Non-pigmented ciliary epithelial cell (primary cell): ENCODE measurements around the gene GLRA2.

Source experiments
- DNase-seq: peaks from one replicate; pipeline ENCODE4 v3.0.0-alpha.2; 2010; ENCODE audit warnings: low read depth

Gene GLRA2

DNA sequence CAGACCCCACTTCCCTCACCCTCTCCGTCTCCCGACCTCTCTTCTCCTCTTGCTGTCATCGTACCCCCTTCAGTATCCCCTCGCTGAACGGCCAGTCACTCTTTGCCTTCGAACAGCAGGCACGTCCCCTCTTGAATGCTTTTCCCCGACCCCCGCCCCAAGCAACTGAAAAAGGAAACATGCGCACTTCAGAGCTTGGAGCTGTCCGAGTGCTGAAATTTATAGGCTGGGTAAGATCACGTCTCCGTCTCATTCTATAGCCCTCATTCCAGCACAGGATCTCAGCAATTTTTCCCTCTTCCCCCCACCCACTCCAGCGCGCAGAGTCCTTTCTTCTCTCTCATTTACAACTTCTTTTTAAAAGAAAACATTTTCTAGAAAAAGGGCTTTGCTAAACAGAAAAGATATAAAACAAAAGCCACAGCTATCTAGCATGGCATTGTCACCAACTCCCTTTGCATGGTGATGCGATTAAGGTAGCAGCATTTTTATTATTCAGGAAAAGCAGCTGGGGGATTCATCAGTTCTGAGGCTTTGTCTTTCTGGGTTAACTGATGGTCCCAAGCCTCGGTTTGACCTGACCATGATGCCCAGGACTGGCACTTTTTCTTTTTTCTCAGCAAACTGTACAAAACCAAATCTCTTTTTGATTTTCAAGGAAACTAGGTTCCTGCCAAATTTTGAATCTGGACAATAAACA is at the start of gene GLRA2:
Gene GLRA2, plus strand, starts transcription at position 247 of the 700 bp plus-strand sequence. CDS start 522 bp downstream, outside the sequence.
- DNase-seq = no peak

DNA sequence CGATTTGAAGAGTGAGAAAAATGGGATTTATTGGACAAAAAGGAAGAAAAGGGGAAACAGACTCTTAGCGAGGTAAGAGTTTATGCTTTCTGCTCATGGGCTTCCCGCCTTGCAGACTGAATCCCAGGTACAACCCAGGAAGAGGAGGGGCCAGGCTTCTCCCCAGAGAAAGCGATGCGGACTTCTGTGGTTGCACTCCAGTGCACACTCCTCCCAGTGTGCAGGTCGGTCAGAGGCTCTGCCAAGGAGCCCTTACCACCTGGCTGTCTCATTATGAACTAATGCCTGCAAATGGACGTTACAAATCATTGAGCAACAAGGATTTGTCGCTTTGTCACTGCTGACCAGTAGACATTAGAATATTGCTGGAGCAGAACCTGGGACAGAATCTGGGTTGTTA is 39.9 kb upstream of the GLRA2 start:
- no peak for DNase-seq

DNA sequence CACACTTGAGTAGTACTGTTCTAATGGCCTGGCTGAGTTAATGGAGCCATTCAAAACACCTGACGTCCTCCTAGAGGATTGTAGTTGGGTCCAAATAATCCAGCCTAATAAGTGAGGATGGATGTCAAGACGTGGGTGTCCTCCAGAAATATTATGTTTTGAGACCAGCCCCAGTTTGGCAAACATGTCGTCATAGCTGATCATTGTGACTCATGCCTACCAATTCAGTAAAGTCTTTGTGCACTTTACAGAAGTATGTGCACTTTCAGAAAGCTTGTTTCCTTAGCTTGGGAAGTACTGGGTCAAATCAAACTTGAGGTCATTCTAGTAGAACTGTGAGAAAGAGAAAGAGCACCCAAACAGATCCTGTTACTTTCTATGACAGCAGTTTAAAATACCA is 37.6 kb upstream of the GLRA2 start:
- no peak for DNase-seq

DNA sequence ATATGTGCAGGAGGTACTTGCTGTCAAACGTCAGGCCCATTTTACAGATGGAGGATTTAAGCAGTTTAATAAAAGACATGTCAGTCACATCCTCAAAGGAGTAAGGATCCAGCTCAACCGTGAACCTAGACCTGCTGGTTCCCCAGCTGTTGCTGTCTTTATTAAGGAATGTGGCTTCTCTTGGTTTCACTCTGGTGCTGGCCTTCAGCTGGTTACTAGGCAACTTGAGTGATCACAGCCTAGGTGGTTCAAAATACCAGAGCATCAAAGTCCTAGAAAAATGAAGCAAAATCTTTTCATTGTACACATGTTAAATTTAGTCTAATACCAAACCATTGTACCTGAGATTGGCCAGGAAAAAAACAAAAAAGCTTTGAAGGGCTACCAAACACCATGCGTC is 32.7 kb upstream of the GLRA2 start:
- DNase-seq = no peak

DNA sequence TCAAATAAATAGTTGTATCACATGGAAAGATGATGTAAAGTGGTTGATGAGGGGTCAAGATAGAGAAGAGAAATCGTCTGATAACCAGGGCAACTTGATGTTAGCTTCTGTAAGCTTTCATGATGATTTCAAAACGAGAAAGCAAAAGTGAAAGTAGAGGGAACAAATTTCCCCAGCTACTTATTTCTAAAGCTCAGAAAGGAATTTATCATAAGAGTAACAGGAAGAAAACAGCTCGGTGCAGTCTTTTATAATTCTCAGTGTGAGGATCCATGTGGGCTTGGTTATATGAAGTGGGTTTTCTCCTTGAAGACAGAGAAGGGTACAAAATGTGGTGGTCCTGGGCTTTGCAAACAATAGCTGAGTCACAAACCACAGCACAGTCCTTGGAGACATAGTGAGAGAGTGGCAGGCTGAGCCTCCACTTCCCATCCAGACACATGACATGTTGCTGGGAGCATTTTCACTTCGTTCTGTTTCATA is 32.1 kb upstream of the GLRA2 start:
- DNase-seq = no peak

DNA sequence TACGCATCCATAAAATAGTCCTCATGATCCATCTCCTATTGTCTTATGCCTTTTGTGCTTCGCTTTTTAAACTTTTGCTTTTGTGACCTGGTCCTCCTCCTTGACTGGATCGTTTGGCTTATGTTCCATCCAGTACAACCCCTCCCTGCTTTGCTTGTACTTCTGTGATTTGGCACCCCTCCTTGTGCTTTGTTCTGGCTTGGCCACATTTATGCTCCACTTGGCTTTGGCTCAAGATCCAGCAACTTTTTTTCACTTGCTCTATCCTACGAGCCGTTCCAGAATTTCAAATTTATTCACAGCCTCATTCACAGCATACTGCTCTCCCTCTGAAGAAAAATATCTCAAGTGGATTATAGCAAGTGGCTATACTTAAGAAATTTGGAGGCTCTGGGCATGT is 28.0 kb upstream of the GLRA2 start:
- DNase-seq = no peak

DNA sequence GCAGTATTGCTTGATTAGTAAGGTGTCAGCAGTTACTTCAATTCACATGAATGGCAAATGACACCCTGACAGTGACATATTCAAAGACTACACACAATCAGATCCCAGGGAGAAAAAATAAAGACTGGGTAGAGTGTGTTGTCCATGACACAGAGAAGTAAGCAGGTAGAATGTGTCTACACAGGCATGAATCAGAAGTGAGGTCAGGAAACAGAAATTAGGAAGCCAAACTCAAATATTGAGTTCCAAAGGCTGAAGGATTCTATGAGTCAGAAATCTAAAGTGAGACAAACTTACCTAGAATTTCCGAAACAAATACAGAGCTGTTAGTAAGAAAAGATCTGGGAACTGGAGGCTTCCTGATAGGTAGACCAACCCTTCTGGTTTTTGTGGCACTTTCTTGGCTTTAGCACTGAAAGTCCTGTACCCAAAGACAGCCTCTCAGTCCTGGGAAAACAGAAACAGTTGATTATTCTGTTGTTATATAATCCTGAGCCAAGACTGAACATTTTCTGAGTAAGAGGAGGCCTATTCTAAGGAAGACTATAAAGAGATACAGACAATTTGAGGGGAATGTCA is 24.3 kb upstream of the GLRA2 start:
- DNase-seq = no peak

DNA sequence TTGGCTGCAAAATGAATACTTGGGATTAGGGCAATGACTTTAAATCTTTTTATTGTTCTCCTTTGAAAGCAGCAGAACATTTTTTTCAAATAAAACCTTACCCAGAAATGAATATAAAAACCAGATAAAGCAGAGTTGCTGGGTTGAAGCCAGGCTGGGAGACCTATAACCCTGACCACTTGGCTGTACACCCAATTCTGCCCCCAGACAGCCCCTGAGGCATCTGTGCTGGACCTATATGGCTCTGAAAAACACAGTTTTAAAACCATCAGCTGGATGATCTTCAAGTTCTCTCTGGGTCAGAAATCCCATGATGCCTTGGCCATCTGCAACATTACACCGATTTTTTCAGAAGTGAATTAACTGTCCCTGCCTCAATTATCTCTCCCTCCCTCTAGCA is 23.7 kb upstream of the GLRA2 start:
- DNase-seq = no peak

DNA sequence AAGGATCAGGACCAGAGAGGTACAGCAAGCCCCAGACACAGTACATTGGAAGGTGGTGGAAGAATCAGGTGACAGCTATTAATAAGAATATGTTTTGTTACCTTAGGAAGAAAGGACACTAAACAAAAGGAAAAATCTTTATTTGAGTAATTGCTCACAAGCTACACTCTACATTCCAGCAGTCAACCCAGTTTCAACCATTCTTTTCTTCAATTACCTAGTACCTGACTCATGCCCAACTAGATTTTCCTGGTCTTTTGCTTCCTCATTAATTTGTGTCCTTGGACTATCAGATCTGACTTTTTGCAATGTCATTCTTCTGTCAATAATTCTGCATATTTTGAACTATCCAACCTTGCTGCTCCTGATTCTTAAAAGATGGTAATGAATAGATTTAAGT is 22.5 kb upstream of the GLRA2 start:
- no peak for DNase-seq

DNA sequence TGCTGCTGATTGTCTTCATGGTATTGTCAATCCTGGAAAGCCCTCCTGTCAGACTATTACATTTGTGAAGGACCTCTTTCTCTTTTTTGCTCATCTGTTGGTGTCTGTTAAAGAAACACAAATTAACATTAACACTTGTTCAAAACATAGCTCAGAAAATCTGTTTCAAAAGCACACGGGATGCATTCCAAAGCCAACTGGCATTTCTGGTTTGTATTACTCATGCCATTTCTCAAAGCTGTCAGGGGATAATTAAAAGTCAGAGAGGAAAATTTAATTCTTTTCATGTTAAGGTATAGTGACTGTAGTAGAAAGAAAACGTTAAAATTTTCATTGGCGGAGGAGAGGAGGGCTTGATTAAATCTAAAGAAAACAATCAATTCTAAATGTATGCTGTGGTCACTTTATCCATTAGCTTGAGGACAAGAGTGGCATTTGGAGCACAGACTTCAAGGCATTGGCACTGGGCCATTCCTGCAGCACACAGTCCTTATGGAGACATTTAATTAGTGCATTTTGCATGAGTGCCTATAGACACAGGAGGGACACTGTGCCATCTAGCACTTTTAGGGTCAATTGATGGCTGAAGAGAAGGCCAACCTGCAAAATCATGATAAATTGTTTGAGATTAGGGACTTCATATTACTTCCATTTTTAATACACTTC is 21.2 kb upstream of the GLRA2 start:
- no peak for DNase-seq

DNA sequence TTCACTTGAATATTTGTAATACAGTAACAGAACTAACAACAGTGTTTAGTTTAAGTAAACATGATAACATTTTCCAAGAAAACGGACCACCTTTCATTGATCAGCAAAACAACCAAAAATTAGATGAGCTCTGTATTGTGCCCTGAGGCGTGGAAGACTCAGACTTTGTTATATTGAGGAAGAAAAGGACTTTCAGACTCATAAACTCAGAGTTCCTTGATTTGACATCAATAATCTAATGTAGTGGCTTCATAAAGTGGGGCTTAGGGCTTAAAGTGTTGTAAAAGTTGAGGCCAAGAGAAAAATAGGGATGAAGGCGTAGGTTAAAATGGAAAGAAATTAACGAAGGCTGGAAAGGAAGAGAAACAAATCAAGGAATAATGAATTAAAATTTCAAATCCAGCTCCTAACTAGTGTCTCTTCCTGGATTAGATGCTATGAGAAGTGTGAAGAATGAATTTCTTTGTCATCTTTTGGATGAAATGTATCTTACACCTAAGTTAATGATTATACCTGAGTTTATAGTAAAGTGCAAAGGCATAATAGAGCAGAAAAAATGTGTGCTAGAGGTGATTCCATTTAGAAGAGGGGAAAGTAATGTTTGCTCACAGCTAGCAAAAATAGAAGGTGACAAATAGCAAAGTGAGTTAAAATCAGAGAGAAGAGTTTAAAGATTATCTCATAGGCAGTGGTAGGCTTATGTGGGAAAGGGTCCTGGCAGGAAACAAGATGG is 19.8 kb upstream of the GLRA2 start:
- no peak for DNase-seq

DNA sequence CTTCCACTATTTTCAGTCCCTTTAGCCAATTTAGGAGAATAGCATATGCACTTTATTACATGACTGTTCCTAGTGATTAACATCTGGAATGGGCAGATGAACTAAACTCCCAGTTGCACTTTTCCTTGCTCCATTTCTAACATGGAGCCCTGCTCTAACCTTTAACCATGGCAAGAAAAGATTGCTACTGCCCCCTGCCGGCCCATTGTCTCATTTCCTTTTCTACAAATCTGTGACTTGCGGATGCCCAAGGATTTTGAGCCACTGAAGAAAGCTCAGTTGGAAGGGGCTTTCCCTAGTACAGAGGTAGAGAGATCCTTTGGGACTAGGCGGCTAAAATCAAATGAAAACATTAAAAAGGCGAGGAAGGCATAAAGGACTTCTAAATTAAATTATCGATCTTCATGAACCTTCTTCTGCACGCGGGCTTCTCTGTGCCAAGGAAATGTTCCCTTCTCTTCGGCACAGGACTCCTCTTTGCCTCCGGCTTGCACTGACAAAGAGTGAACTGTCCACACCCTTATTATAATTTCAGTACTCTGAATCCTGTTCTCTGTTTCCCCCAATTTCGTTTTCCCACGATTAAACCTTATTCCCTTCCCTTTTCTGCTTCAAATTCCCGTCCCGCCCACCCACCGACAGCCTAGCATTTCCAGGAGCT is 577 bp upstream of the GLRA2 start:
- DNase-seq = no peak

DNA sequence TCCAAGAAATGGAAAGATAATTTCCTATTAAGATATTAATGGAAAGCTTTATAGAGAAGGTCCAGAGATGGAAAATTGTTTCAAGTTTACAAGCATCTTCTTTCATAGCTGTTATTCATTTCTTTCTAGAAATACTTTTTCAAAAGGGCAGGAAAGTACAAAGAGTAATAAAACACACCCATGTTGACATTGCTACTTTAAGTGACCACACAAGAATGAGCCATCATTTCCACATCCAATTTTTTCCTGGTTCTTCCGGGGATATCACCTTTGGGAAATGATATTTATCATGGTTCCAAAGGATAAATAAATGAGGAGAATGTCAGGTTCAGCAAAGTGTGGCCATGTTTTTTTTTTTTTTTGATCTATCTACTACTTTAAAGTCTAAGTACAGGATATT is 4.5 kb downstream of the GLRA2 start:
- DNase-seq = no peak

DNA sequence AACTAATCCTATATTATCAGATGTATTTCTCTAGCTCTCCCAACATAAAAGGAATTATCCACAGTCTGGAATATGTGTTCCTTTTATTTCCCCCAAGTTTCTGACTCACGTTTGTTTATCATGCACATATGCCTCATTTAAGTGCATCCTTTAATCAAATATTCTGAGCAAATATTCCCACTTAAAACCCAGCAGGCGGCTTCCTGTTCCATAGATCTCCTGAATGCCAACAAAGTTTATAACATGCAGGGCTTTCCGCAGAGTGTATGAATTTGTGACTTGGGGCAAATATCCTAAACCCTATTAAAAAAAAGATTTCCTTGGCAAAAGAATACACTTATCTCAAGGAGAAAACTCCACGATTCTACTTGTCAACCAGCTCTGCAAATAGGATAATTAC is 16.9 kb downstream of the GLRA2 start:
- no peak for DNase-seq

DNA sequence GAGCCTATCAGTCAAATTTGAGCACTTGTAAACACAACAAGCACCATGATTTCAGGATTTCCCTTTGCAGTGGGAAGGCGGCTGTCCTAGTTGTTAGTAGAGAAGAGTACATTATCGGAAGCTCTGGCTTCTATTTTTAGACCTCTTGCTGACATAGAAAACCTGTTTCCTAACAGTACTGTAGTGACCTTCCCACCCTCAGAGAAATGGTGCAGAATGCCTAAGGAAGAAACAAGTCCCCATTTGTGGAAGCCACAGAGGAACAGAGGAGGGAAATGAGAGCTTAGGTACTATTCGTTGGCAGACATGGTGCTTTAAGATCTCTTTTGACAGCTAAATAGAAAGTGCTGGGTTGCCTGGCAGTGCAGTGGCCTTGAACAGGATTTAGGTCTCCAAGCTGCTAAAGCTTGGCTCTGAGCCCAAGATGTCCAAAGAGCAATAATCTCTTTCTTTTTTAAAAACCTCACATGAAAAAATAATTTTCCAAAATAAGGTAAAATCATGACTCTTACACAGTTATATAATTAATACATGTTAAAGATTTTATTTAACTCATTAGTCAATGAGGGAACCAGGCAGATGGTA is 24.9 kb downstream of the GLRA2 start:
- no peak for DNase-seq

DNA sequence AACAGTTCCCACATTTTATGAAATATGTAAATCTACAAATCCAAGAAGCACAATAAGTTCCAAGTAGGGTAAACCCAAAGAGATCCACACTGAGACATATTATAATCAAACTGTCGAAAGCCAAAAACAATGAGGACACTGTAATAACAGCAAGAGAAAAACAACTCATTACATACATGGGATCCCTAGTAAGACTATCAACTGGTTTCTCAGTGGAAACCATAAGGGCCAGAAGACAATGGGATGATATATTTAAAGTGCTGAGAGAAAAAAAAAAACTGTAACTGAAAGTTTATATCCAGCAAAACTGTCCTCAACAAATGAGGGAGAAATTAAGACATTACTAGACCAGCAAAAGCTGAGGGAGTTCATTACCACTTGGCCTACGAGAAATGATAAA is 34.7 kb downstream of the GLRA2 start:
- no peak for DNase-seq

DNA sequence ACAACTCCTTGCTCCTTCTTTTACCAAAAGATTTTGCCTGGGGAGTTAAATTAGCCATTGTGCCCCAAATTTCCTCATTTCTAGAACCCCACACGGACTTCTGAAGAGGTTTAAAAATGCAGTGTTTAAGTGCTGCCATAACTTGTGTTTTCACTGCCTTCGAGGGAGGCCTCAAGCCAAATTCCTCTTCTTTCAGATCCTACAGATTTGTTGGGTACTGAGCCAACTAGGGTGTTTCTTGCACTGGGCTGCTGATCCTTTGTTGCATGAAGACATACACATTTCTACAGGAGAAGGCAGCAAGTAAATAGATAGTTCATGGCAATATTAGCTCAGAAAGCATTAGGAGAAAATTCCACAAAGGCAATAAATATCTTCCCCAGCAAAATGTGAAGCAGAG is 43.8 kb downstream of the GLRA2 start:
- DNase-seq = no peak

DNA sequence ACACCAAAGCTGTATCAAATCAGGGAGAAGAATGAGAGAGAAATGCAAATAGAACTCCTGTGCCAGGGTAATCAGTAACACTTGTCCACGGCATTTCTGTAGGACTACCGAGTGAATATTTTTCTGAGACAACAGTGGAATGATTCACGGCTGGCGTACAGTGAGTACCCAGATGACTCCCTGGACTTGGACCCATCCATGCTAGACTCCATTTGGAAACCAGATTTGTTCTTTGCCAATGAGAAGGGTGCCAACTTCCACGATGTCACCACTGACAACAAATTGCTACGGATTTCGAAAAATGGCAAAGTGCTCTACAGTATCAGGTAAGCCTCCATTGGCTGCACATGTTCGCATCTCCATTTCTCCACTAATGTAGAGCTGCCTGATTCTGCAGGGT is 51.7 kb downstream of the GLRA2 start:
- no peak for DNase-seq

DNA sequence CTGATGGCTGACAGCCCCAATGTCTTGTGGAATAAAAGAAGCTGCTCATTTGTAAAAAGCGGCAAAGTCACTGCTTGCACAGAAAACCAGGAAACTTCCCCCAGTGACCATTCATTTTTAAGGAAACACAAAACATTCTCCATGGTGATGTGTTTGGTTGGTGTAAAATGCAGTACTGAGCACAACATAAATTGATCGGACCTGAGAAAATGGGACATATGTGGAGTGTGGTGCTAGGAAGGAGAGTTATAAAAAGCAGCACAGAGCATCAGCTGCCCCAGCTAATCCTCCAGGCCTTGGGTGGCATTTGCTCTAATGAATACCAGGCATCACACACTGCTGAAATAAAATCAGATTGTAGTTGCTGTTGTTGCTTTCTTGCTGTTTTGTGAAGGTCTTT is 55.2 kb downstream of the GLRA2 start:
- no peak for DNase-seq

DNA sequence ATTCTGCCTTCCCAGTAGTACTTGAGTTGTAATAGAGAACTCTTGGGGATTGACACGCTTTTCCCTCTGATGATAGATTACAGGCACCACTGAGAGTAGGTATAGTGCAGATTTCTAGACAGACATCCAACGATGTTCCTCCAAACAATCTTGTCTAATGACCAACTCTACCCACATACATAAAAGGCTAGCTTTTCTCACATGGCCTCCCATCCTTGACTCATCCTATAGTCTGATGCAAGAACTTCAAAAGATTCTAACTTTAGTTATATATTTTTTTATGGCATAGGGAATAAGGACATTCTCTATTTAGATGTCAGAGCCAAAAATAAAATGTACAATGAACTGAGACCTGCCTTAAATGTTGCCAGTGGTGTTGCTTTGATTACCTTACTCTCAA is 60.9 kb downstream of the GLRA2 start:
- no peak for DNase-seq

DNA sequence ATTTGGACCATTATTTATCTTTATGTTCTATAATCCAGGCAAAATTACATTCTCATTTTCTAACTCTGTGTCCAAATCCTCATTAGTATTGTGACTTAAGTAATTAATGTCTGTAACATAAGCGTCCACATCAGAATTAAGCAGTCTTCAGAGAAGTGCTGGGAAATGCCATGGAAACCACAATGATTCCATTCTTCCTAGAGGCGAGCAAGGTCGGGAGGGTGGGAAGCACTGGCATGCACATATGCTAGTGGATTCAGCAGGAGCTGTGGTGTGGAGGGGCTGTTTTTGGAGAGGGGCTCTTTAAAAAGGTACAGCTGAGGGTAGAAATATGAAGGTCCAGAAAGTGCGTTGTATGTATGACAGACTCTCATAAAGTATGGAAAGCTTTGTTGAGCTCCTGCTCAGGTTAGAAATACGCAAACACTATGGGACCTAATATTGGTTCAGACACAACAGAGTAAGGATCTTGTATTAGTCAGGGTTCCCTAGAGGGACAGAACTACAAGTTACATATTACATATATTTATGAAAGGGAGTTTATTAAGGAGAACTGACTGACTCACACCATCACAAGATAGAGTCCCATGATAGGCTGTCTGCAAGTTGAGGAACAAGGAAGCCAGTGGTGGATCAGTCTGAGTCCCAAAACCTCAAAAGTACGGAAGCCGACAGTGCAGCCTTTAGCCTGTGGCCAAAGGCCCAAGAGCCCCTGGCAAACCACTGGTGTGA is 61.5 kb downstream of the GLRA2 start:
- no peak for DNase-seq
